22Rv1 (cell line): Measurements from ENCODE around the gene IFITM10.
"Not testable (repeated sequence)": the region's sequence is repeated elsewhere in the genome, so short reads cannot be mapped to it uniquely, and the experiment has no call there.

ENCODE experiments used
- H3K27ac ChIP-seq: fragments of 450-650 bp; 2 replicates; pipeline ENCODE4 v1.5.1; 2017
- CTCF ChIP-seq: fragments of 450-650 bp; IDR thresholded peaks from 2 replicates; pipeline ENCODE4 v1.5.1; 2017; ENCODE audit warnings: mild to moderate bottlenecking
- ZFX ChIP-seq: fragments of 450-650 bp; IDR thresholded peaks from 2 replicates; pipeline ENCODE4 v1.6.1; 2017; ENCODE audit warnings: antibody characterized with exemption, borderline replicate concordance

Gene IFITM10

GRCh38 chr11:1771273-1771672, 20.9 kb upstream of the IFITM10 start:
- no peak overlapping the region for H3K27ac ChIP-seq
- TF ChIP-seq ZFX (no peak), CTCF (no peak)

DNA sequence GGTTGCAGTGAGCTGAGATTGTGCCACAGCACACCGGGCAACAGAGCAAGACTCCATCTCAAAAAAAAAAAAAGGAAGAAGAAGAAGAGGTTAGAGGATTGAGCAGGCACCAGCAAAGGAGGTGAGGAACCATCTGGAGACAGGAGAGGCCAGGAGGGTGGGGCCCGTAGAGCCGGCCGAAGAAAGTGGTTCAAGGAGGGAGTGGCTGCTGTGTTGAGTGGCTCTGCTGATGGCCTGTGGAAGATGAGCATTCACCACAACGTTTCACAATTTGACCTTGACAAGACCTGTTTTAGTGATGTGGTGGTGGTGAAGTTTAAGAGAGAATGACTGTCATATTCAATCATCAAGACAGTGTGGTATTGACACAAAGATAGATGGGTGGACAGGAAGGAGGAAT, 20.1 kb upstream of the IFITM10 start:
- no peak overlapping the region for H3K27ac ChIP-seq
- TF ChIP-seq ZFX, result no peak
- no peak for TF ChIP-seq CTCF

DNA sequence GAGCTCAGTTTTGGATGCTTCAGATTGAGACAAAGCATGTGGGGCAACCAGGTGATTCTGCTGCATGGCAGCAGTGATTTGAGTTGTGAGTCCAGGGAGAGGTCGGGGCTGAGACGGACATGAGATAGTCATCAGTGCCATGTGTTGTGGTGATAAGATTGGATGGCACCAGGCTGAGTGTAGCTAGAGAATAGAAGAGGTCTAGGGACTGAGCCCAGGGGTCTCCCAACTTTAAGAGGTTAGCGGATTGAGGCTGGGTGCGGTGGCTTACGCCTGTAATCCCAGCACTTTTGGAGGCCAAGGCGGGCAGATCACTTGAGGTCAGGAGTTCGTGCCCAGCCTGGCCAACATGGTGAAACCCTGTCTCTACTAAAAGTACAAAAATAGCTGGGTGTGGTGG, 19.7 kb upstream of the IFITM10 start:
- H3K27ac ChIP-seq, result no peak overlapping the region

DNA sequence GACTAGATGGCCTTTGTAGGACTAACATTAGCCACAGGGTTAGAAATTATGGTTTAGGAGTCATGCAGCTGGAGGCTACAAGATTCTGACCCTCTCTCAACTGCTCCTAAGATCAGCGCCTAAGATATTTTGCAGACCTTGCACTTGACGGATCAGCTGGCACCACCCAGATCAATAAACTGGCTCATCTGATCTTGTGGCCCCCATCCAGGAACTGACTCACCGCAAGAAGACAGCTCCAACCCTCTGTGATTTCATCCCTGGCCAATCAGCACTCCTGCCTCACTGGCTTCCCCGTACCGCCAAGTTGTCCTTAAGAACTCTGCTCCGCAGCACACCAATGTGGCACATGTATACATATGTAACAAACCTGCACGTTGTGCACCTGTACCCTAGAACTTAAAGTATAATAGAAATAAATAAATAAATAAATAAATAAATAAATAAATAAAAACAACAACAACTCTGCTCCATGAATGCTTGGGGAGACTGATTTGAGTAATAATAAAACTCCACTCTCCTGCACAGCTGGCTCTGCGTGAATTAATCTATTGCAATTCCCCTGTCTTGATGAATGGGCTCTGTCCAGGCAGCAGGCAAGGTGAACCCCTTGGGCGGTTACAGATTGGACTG, 19.0 kb upstream of the IFITM10 start:
- not testable (repeated sequence) for H3K27ac ChIP-seq

More for the DNA sequence above, 19.7 kb upstream of the IFITM10 start:
- no peak for TF ChIP-seq CTCF
- TF ChIP-seq ZFX, result no peak

- H3K27ac ChIP-seq, result no peak overlapping the region
- no peak for TF ChIP-seq ZFX
Observed at GRCh38 chr11:1768141-1768469, 17.7 kb upstream of the IFITM10 start.

DNA sequence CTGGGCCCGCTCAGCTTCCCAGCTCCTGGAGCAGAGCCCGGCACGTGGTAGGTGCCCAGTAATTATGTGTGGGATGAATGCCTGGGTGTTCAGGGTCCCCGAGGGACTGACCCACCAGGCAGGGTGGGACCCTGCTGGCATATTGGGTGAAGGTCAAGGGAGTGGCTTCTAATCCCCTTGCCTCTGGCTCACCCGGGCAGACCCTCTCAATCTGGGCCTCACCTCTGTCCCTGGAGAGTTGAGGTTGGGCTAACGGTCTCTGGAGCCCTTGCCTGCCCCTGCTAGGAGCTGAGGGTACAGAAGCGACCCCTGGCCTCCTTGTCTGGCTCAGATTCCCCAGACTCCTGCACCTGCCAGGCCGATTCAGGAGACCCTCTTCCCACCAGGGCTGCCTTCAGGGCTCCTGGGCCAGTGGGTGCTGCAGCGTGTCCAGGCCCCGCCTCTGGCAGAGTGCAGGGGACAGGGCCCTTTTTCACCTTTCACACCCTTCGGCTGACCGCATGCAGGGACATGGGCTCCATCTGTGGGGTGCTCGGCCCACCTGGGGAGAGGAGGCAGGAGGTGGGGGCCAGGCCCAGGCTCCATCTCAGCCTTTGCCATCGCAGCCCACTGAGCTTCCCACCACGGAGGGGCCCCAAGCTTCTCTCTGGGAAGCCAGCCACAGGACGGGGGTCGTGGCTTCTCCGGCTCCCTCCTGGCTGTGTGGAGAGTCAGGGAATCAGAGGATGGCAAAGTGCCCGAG, 17.2 kb upstream of the IFITM10 start:
- TF ChIP-seq ZFX (no peak), CTCF (no peak)
- H3K27ac ChIP-seq, result no peak overlapping the region

GRCh38 chr11:1766719-1767398, 16.5 kb upstream of the IFITM10 start:
- H3K27ac ChIP-seq, result no peak overlapping the region
- no peak for TF ChIP-seq ZFX
- no peak for TF ChIP-seq CTCF
